Measurements from ENCODE around the gene KIRREL3. TPM values are rescaled to one million over a fixed set of nuclear protein-coding genes. Genes with fewer than 3 reads are reported as not detected.

Gene KIRREL3
- total and polyA plus RNA-seq, 3 donors from 2014 or later: 1.0 to 1.1 (median 1.1) TPM

- Histone ChIP-seq H3K27ac (no peak overlapping the region), H3K4me3 (no peak overlapping the region), H3K4me1 (peaks cover 4% of the 10 kb centered on the region), H3K9me3 (no peaks in the 10 kb centered on the region), H3K36me3 (ENCODE audit: low read depth, missing control alignments) (no peaks in the 10 kb centered on the region), H3K27me3 (no peaks in the 10 kb centered on the region)
- WGBS, 2 donors: 69 to 70% methylated on average over 4 of the region's 4 CpGs
- intact Hi-C loops (cut with DNase I; ENCODE audit: low total_unique reads): no loop called here
- TF ChIP-seq POLR2A (IDR thresholded peaks at IDR 0.05): no peak
- DNase-seq: no peak
Observed at GRCh38 chr11:126587541-126587940, 413.0 kb downstream of the KIRREL3 start.

- no peaks in the 10 kb centered on the region for H3K9me3 ChIP-seq
- no peak for TF ChIP-seq POLR2A (IDR thresholded peaks at IDR 0.05)
- no peak for TF ChIP-seq CTCF (IDR thresholded peaks at IDR 0.05)
- H3K27me3 ChIP-seq: no peaks in the 10 kb centered on the region
- peak; percentile 70 for DNase-seq
- H3K27ac ChIP-seq: peak overlapping the region in 1 of 2 donors; percentile 36
- H3K4me3 ChIP-seq: peak overlapping the region; percentile 0 to 21
- no peaks in the 10 kb centered on the region for H3K36me3 ChIP-seq (ENCODE audit: low read depth, missing control alignments)
- 10% methylated on average over 23 of the region's 23 CpGs for WGBS, 2 donors
- H3K4me1 ChIP-seq: peaks cover 4% of the 10 kb centered on the region
- intact Hi-C loops (cut with DNase I; ENCODE audit: low total_unique reads): no loop called here
Observed at GRCh38 chr11:126585774-126586491, 414.6 kb downstream of the KIRREL3 start.

GRCh38 chr11:126585388-126585773 lies 415.2 kb downstream of the KIRREL3 start:
- Histone ChIP-seq H3K4me1 (peaks cover 4% of the 10 kb centered on the region), H3K4me3 (peak overlapping the region in 1 of 2 donors; percentile 0), H3K27me3 (no peaks in the 10 kb centered on the region), H3K9me3 (no peaks in the 10 kb centered on the region), H3K27ac (no peak overlapping the region), H3K36me3 (ENCODE audit: low read depth, missing control alignments) (no peaks in the 10 kb centered on the region)
- DNase-seq: no peak
- intact Hi-C loops (cut with DNase I; ENCODE audit: low total_unique reads): no loop called here
- 34 to 42% methylated on average over 20 of the region's 20 CpGs for WGBS, 2 donors
- no peak for TF ChIP-seq POLR2A (IDR thresholded peaks at IDR 0.05)

GRCh38 chr11:126583594-126584427 lies 416.8 kb downstream of the KIRREL3 start:
- H3K4me3 ChIP-seq: no peak overlapping the region
- H3K4me1 ChIP-seq: peaks cover 4% of the 10 kb centered on the region
- intact Hi-C loops (cut with DNase I; ENCODE audit: low total_unique reads): no loop called here
- no peak for DNase-seq
- no peak overlapping the region for H3K27ac ChIP-seq
- H3K27me3 ChIP-seq: no peaks in the 10 kb centered on the region
- TF ChIP-seq CTCF (IDR thresholded peaks at IDR 0.05) (no peak), POLR2A (IDR thresholded peaks at IDR 0.05) (no peak)
- H3K36me3 ChIP-seq (ENCODE audit: low read depth, missing control alignments): no peaks in the 10 kb centered on the region
- H3K9me3 ChIP-seq: no peaks in the 10 kb centered on the region
- 88 to 89% methylated on average over 26 of the region's 26 CpGs for WGBS, 2 donors

- peaks cover 4% of the 10 kb centered on the region for H3K4me1 ChIP-seq
- 77 to 89% methylated on average over 3 of the region's 3 CpGs for WGBS, 2 donors
- no peak overlapping the region for H3K4me3 ChIP-seq
- TF ChIP-seq CTCF (IDR thresholded peaks at IDR 0.05) (no peak), POLR2A (IDR thresholded peaks at IDR 0.05) (no peak)
- H3K36me3 ChIP-seq (ENCODE audit: low read depth, missing control alignments): no peaks in the 10 kb centered on the region
- no peak for DNase-seq
- H3K27me3 ChIP-seq: no peaks in the 10 kb centered on the region
- intact Hi-C loops (cut with DNase I; ENCODE audit: low total_unique reads): no loop called here
- no peaks in the 10 kb centered on the region for H3K9me3 ChIP-seq
- H3K27ac ChIP-seq: no peak overlapping the region
Observed at GRCh38 chr11:126583101-126583500, 417.5 kb downstream of the KIRREL3 start.

Measured in testis (tissue), 3 donors.